Activated naive CD4-positive, alpha-beta T cell treated with anti-CD3 and anti-CD28 coated beads, Interleukin-2, amount 10 ng/mL, durations not matched to agents 7 days and 5 days (primary cell): Measurements from ENCODE around the gene MS4A10.

Experiments used
- CTCF ChIA-PET: fragments of 350-600 bp; sonication (Branson Sonifier 250); formaldehyde crosslinking; loops from one replicate; lab custom pipeline; 2021; ENCODE audit warnings: antibody characterized with exemption; lab: Charles Lee
- DNase-seq: peaks from one replicate; pipeline ENCODE4 v3.0.0-alpha.2; 2020
- H3K27ac Mint-ChIP-seq: one replicate; pipeline ENCODE4 v1.8.0; 2021; ENCODE audit warnings: mild to moderate bottlenecking, moderate library complexity, mixed read lengths
- H3K27me3 Mint-ChIP-seq: one replicate; pipeline ENCODE4 v1.8.0; 2021; ENCODE audit warnings: mild to moderate bottlenecking, mixed read lengths
- H3K36me3 Mint-ChIP-seq: one replicate; pipeline ENCODE4 v1.8.0; 2021; ENCODE audit warnings: mixed read lengths
- H3K4me1 Mint-ChIP-seq: one replicate; pipeline ENCODE4 v1.8.0; 2021; ENCODE audit warnings: mixed read lengths
- H3K4me3 Mint-ChIP-seq: one replicate; pipeline ENCODE4 v1.8.0; 2021; ENCODE audit warnings: mild to moderate bottlenecking, moderate library complexity, mixed read lengths
- H3K9me3 Mint-ChIP-seq: one replicate; pipeline ENCODE4 v1.8.0; 2021; ENCODE audit warnings: mixed read lengths

The MS4A10 gene

GRCh38 chr11:60771879-60772525 is 13.1 kb upstream of the MS4A10 start:
- H3K36me3 Mint-ChIP-seq = no peaks in the 10 kb centered on the region
- H3K4me3 Mint-ChIP-seq = no peak overlapping the region
- CTCF ChIA-PET = interaction anchor here (1.0 to 2.6 kb wide), 2 partner anchors 9 to 115 kb away, joined by 3 to 7 read pairs; no protein-coding TSS in a partner anchor
- peaks cover 7% of the 10 kb centered on the region for H3K4me1 Mint-ChIP-seq
- peaks cover 29% of the 10 kb centered on the region for H3K27me3 Mint-ChIP-seq
- DNase-seq = no peak
- H3K27ac Mint-ChIP-seq = no peak overlapping the region
- no peaks in the 10 kb centered on the region for H3K9me3 Mint-ChIP-seq

DNA sequence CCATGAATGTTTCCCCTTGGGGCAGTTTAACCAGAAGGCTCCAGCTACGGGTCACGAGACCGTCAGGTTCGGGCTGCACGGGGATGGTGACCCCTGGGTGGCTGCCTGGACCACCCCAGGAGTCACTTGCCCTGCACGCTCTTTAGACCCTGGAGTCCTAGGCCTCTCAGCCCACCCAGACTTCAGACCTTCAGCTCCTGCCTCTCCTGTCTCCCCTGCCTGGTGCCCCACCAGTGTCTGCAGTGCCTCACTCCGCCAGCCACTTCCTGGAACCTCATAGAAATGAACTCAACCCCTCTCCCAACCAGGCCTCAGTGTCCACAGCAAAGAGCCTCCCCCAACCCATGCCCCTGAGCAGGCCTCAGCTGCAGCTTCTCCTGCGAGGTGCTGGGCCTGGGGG is 12.5 kb upstream of the MS4A10 start:
- no peak overlapping the region for H3K4me3 Mint-ChIP-seq
- H3K27me3 Mint-ChIP-seq = peaks cover 33% of the 10 kb centered on the region
- H3K4me1 Mint-ChIP-seq = peaks cover 7% of the 10 kb centered on the region
- no peaks in the 10 kb centered on the region for H3K36me3 Mint-ChIP-seq
- H3K27ac Mint-ChIP-seq = no peak overlapping the region
- CTCF ChIA-PET = interaction anchor here (1.0 to 2.6 kb wide), 2 partner anchors 10 to 115 kb away, joined by 3 to 7 read pairs; no protein-coding TSS in a partner anchor
- H3K9me3 Mint-ChIP-seq = no peaks in the 10 kb centered on the region
- no peak for DNase-seq

GRCh38 chr11:60774726-60775125 is 10.4 kb upstream of the MS4A10 start:
- CTCF ChIA-PET = interaction anchor here (0.6 to 4.0 kb wide), 14 partner anchors 10 to 413 kb away, joined by 3 to 22 read pairs (median 4); partner anchors contain the start of genes MS4A10 and PTGDR2
- Mint-ChIP-seq H3K27ac (no peak overlapping the region), H3K4me1 (peaks cover 7% of the 10 kb centered on the region), H3K9me3 (no peaks in the 10 kb centered on the region), H3K4me3 (no peak overlapping the region), H3K27me3 (peaks cover 28% of the 10 kb centered on the region), H3K36me3 (no peaks in the 10 kb centered on the region)
- DNase-seq = no peak

GRCh38 chr11:60775420-60775961 is 9.6 kb upstream of the MS4A10 start:
- Mint-ChIP-seq H3K27ac (peak overlapping the region; percentile 58), H3K9me3 (no peaks in the 10 kb centered on the region), H3K36me3 (no peaks in the 10 kb centered on the region), H3K4me1 (peaks cover 7% of the 10 kb centered on the region), H3K4me3 (no peak overlapping the region), H3K27me3 (peaks cover 33% of the 10 kb centered on the region)
- DNase-seq = peak; percentile 90
- CTCF ChIA-PET = interaction anchor here (0.6 to 4.0 kb wide), 17 partner anchors 10 to 413 kb away, joined by 3 to 22 read pairs (median 4); partner anchors contain the start of genes MS4A10 and PTGDR2

DNA sequence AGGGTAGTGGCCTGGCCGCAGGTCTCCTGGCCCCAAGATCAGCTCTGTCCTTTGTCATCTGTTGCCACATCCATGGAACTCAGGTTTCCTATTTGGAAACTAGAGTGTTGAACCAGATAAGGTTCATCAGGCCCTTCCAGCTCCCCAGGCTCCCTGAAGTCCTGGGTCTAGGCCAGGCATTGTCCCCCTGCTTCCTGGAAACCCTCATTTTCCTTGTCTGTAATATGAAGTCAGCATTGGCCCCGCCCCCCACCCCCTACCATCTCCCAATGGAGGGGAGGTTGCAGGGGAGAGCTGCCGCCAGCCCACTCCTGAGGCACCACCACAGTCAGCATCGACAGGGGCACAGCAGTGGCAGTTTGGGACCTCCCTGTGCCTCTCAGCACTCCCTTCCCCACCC is 9.0 kb upstream of the MS4A10 start:
- no peaks in the 10 kb centered on the region for H3K9me3 Mint-ChIP-seq
- CTCF ChIA-PET = interaction anchor here (0.7 to 4.0 kb wide), 14 partner anchors 9 to 412 kb away, joined by 3 to 22 read pairs (median 4); partner anchors contain the start of genes MS4A10 and PTGDR2
- H3K27ac Mint-ChIP-seq = no peak overlapping the region
- H3K4me3 Mint-ChIP-seq = no peak overlapping the region
- DNase-seq = no peak
- no peaks in the 10 kb centered on the region for H3K36me3 Mint-ChIP-seq
- H3K4me1 Mint-ChIP-seq = peaks cover 7% of the 10 kb centered on the region
- peaks cover 33% of the 10 kb centered on the region for H3K27me3 Mint-ChIP-seq

- Mint-ChIP-seq H3K4me1 (peaks cover 7% of the 10 kb centered on the region), H3K27ac (no peak overlapping the region), H3K27me3 (peaks cover 33% of the 10 kb centered on the region), H3K4me3 (no peak overlapping the region), H3K36me3 (no peaks in the 10 kb centered on the region), H3K9me3 (no peaks in the 10 kb centered on the region)
- CTCF ChIA-PET = interaction anchor here (1.0 to 4.0 kb wide), 8 partner anchors 9 to 138 kb away, joined by 3 to 22 read pairs (median 8); no protein-coding TSS in a partner anchor
- DNase-seq = no peak
Observed at GRCh38 chr11:60777106-60777505, 8.0 kb upstream of the MS4A10 start.

DNA sequence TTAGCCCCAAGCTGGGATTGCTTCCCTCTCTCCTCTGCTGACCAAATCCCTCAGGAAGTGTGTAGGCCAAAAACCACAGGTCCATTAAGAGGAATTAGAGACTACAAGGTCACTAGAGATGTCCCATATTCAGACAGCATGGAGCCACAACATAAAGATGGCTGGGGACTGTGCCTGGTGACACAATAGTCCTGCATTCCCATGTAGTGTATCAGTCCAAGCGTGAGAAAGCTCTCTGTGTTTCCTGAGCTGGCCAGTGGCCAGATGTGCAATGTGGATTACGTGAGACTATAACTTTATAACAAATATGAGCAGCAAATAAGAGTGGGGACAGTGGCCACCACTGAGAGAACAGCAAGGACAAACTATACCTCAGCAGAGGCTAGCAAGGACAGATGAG is 7.6 kb upstream of the MS4A10 start:
- no peak overlapping the region for H3K4me3 Mint-ChIP-seq

GRCh38 chr11:60780065-60780464 is 5.1 kb upstream of the MS4A10 start:
- Mint-ChIP-seq H3K4me1 (peaks cover 7% of the 10 kb centered on the region), H3K27ac (no peak overlapping the region), H3K27me3 (peaks cover 20% of the 10 kb centered on the region), H3K4me3 (no peak overlapping the region), H3K36me3 (no peaks in the 10 kb centered on the region), H3K9me3 (no peaks in the 10 kb centered on the region)
- no peak for DNase-seq
- CTCF ChIA-PET = interaction anchor here (1.1 to 3.1 kb wide), 2 partner anchors 107 to 119 kb away, joined by 3 to 10 read pairs; no protein-coding TSS in a partner anchor

More for the DNA sequence above, 7.6 kb upstream of the MS4A10 start:
- no peak overlapping the region for H3K27ac Mint-ChIP-seq
- H3K36me3 Mint-ChIP-seq = no peaks in the 10 kb centered on the region
- peaks cover 33% of the 10 kb centered on the region for H3K27me3 Mint-ChIP-seq
- no peaks in the 10 kb centered on the region for H3K9me3 Mint-ChIP-seq
- CTCF ChIA-PET = interaction anchor here (1.2 to 3.3 kb wide), 6 partner anchors 9 to 122 kb away, joined by 3 to 22 read pairs (median 8); no protein-coding TSS in a partner anchor
- no peak for DNase-seq
- H3K4me1 Mint-ChIP-seq = peaks cover 7% of the 10 kb centered on the region

GRCh38 chr11:60780774-60781173 is 4.4 kb upstream of the MS4A10 start:
- H3K4me1 Mint-ChIP-seq = peaks cover under 1% of the 10 kb centered on the region
- CTCF ChIA-PET = interaction anchor here (1.1 kb wide), 1 partner anchor 107 kb away, joined by 3 read pairs; no protein-coding TSS in a partner anchor
- H3K4me3 Mint-ChIP-seq = no peak overlapping the region
- no peaks in the 10 kb centered on the region for H3K36me3 Mint-ChIP-seq
- H3K9me3 Mint-ChIP-seq = no peaks in the 10 kb centered on the region
- no peak for DNase-seq
- no peak overlapping the region for H3K27ac Mint-ChIP-seq
- H3K27me3 Mint-ChIP-seq = peaks cover 15% of the 10 kb centered on the region

GRCh38 chr11:60781286-60781980 is 3.7 kb upstream of the MS4A10 start:
- no peaks in the 10 kb centered on the region for H3K4me1 Mint-ChIP-seq

DNA sequence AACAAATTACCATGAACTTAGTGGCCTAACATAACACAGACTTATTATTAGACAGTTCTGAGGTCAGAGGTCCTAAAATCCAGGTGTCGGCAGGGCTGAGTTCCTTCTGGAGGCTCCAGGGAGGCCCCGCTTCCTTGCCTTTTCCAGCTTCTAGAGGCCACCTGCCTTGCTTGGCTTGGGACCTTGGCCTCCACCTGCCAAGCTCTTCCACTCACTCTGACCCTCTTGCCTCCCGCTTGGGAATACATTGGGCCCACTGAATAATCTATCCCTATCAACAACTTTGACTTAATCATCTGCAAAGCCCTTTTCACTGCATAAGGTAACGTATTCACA is 3.2 kb upstream of the MS4A10 start:
- CTCF ChIA-PET = interaction anchor here (0.9 to 1.1 kb wide), 2 partner anchors 17 to 48 kb away, joined by 3 read pairs; no protein-coding TSS in a partner anchor
- H3K27me3 Mint-ChIP-seq = peaks cover 16% of the 10 kb centered on the region
- no peaks in the 10 kb centered on the region for H3K36me3 Mint-ChIP-seq
- H3K4me1 Mint-ChIP-seq = no peaks in the 10 kb centered on the region
- no peaks in the 10 kb centered on the region for H3K9me3 Mint-ChIP-seq
- DNase-seq = no peak
- H3K27ac Mint-ChIP-seq = no peak overlapping the region
- no peak overlapping the region for H3K4me3 Mint-ChIP-seq

More at GRCh38 chr11:60781286-60781980, 3.7 kb upstream of the MS4A10 start:
- H3K27ac Mint-ChIP-seq = no peak overlapping the region
- peaks cover 18% of the 10 kb centered on the region for H3K27me3 Mint-ChIP-seq
- CTCF ChIA-PET = interaction anchor here (0.9 to 1.1 kb wide), 2 partner anchors 16 to 49 kb away, joined by 3 read pairs; no protein-coding TSS in a partner anchor
- H3K36me3 Mint-ChIP-seq = no peaks in the 10 kb centered on the region
- H3K9me3 Mint-ChIP-seq = no peaks in the 10 kb centered on the region
- no peak for DNase-seq
- H3K4me3 Mint-ChIP-seq = no peak overlapping the region

DNA sequence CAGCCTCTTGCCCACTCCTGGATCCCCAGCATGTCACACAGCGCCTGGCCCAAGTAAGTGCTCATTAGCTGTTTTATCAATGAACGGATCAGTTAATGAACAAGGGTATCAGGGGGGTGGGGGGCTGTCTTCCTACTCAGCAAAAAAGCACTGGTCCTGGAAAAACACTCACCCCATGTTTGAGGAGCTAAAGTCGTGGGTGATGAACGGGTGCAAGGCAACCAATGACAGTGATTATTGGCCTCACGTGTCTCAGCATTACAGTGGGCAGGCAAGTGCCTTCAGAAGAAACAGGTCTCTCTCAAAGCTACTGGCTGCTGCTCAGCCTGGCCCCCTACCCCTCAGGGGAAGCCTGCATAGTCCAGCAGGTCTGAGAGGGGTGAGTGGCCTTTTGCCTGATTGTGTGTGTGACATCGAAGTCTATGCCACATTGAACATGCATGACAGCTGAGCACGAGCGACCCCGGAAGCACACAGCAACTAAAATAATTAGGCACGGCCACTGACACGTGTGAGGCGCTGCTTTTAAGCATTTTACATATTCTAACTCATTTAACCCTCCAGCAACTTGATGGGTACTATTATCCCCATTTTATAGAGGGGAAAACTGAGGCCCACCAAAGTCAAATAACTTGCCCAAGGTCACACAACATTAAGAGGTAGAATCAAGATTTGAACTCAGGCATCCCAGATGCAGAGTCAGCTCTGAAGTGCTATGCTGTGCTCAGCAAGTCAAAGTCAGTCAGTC is 2.6 kb upstream of the MS4A10 start:
- CTCF ChIA-PET = interaction anchor here (0.9 to 1.1 kb wide), 2 partner anchors 18 to 48 kb away, joined by 3 read pairs; no protein-coding TSS in a partner anchor
- H3K27ac Mint-ChIP-seq = no peak overlapping the region
- no peaks in the 10 kb centered on the region for H3K4me1 Mint-ChIP-seq
- DNase-seq = no peak
- H3K4me3 Mint-ChIP-seq = no peak overlapping the region
- peaks cover 10% of the 10 kb centered on the region for H3K27me3 Mint-ChIP-seq
- no peaks in the 10 kb centered on the region for H3K9me3 Mint-ChIP-seq
- H3K36me3 Mint-ChIP-seq = no peaks in the 10 kb centered on the region

- Mint-ChIP-seq H3K4me3 (no peak overlapping the region), H3K9me3 (no peaks in the 10 kb centered on the region), H3K27me3 (peaks cover 10% of the 10 kb centered on the region), H3K4me1 (no peaks in the 10 kb centered on the region), H3K36me3 (no peaks in the 10 kb centered on the region), H3K27ac (no peak overlapping the region)
- CTCF ChIA-PET = no interaction called here
- no peak for DNase-seq
Observed at GRCh38 chr11:60783141-60783484, 2.0 kb upstream of the MS4A10 start.
